Left hindlimb (tissue), 1 donor: ENCODE data around the gene N4BP2.
"Not testable (repeated sequence)": the region's sequence is repeated elsewhere in the genome, so short reads cannot be mapped to it uniquely, and the experiment has no call there.

ENCODE experiments used
- DNase-seq: peaks from one replicate; pipeline ENCODE4 v3.0.0-alpha.2; 2018

The N4BP2 gene

GRCh38 chr4:40056716-40057585 is at the start of gene N4BP2:
Gene N4BP2, plus strand, starts transcription at chr4:40056850. Its CDS starts 40,491 bp downstream, at chr4:40097341.
- peak; percentile 90 for DNase-seq

DNA sequence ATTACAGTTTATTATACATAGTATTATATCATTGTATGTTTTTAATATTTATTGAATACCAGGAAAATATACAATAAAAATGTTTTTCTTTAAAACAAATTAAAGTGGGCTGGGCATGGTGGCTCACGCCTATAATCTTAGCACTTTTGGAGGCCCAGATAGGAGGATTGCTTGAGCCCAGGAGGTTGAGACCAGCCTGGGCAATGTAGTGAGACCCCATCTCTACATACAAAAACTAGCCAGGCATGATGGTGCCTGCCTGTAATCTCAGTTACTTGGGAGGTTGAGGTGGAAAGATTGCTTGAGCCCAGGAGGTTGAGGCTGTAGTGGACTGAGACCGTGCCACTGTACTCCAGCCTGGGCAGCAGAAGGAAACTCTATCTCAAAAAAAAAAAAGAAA is 40.6 kb upstream of the N4BP2 start:
- DNase-seq, result no peak

- DNase-seq, result no peak
Observed at GRCh38 chr4:40020221-40020620, 36.4 kb upstream of the N4BP2 start.

DNA sequence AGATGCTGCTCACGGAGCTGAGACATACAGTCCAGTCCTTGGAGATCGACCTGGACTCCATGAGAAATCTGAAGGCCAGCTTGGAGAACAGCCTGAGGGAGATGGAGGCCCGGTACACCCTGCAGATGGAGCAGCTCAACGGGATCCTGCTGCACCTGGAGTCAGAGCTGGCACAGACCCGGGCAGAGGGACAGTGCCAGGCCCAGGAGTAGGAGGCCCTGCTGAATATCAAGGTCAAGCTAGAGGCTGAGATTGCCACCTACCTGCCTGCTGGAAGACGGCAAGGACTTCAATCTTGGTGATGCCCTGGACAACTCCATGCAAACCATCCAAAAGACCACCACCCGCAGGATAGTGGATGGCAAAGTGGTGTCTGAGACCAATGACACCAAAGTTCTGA is 35.5 kb upstream of the N4BP2 start:
- DNase-seq, result not testable (repeated sequence)

GRCh38 chr4:40024049-40024448 is 32.6 kb upstream of the N4BP2 start:
- DNase-seq, result not testable (repeated sequence)

DNA sequence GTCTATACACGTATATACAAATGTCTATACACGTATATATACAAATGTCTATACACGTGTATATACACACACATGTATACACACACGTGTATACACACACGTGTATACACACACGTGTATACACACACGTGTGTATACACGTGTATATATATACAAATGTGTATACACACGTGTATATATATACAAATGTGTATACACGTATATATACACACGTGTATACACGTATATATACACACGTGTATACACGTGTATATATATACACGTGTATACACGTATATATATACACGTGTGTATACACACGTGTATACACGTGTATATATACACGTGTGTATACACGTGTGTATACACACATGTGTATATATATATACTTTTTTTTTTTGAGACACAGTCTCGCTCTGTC is 23.9 kb upstream of the N4BP2 start:
- DNase-seq, result no peak

DNA sequence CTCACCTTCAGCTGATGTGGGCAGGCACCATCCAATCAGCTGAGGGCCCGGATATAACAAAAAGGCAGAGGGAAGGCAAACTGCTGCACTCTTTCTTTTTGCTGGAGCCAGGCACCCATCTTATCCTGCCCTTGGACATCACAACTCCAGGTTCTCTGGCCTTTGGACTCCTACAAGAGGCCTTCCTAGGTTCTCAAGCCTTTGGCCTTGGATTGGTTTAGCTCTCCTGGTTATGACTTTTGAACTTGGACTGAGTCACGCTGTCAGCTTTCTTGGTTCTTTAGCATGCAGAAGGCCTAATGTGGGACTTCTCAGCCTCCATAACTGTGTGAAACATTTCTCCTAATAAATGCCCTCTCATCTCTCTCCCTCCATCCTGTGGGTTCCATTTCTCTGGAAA is 23.0 kb upstream of the N4BP2 start:
- DNase-seq, result no peak

- no peak for DNase-seq
Observed at GRCh38 chr4:40038977-40039376, 17.7 kb upstream of the N4BP2 start.

DNA sequence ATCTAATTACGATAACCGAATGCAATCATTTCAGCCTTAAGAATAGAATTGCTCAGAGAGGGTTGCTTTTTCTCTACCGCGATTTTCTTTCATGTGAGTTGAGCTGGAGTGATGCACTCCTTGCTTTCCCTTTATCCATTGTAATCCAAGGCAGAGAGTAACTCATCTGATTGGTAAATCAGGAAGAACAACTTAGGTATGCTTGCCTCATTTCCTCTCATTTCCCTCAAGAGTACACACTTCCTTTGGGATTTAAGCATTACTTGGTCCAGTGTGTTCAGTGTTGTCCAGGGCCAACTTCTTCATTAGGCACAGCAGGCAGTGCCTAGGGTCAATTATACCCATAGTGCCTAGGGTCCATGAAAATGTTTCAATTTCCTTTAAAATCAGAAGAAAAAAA is 15.7 kb upstream of the N4BP2 start:
- no peak for DNase-seq

DNA sequence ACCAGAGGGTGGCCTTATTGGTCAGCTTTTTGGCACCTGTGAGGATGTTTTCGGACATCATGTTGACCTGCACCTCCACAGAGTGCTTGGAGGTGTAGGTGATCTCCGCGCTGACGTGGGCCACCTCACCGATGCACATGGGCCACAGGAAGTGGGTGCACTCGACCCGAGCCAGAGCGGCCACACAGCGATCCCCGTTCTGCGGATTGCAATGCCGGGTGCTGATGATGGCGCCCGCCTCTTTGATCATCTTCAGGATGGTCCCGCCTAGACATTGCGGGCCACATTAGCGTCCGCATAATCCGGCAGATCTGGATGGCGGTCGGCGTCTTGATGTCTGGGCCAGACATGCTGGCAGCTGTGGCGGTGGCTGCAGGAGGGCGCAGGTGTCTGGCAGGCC is 12.9 kb upstream of the N4BP2 start:
- no peak for DNase-seq

DNA sequence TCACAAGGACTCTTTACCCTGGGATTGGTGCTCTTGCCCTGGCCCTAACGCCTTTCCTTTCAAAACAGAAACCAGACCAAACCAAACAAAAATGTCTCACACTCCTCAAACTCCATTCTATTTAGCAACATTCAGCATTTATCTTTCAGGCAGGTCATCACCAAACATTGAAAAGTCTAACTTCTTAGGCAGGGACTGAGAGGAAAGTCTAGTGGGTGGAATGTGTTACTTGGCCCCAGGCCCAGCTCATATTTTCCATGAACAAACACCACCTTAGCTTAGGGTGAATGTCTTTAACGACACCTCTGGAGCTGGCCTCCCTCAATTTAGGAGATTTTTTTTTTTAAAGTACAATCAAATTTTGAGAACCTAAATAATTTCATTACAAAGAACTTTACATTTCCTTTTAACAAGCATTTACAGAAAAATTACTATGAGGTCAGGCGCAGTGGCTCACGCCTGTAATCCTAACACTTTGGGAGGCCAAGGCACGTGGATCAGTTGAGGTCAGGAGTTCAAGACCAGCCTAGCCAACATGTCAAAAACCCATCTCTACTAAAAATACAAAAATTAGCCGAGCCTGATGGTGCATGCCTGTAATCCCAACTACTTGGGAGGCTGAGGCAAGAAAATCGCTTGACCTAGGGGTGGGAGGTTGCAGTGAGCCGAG is 10.2 kb upstream of the N4BP2 start:
- no peak for DNase-seq

DNA sequence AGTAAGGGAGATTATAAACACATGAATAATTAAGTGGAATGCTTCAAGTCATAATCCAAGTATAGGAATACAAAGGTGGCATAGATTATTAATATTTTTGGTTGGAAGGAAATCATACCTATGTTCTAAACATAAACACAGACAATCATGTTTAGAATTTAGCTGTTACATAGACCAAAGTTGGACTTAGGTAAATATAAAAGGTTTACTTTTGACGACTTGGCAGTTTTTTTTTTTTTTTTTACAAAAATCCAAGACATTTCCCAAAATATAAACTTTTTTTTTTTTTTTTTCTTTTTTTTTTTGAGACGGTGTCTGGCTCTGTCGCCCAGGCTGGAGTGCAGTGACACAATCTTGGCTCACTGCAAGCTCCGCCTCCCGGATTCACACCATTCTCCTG is 3.5 kb upstream of the N4BP2 start:
- DNase-seq, result no peak

GRCh38 chr4:40055511-40055862 is 1.2 kb upstream of the N4BP2 start:
- DNase-seq, result no peak

GRCh38 chr4:40055863-40056715 is 561 bp upstream of the N4BP2 start:
- peak; percentile 90 for DNase-seq

DNA sequence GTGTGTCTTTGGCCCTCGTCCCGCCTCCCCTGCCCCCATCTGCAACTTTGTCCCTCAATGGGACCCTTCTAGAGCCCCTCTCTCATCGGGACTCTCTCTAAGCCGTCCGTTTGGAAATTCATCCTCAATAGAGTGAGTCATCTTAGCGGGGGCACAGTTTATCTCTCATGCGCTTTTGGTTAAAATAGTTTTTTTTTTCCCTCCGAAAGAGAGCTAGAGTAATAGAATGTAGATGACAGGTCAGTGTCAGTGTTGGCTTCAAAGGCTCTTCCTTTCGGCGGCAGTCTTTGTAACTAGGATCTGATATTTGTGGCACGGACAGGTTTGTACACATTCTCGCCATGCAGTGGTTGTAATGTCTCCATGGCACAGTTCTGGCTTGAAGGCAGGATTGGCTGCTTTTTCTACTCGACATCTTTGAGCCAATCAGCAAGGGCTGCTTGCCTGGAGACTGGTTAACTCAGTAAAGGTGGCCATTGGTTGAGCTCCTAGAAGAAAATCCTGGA is 989 bp downstream of the N4BP2 start:
- DNase-seq, result peak; percentile 85

DNA sequence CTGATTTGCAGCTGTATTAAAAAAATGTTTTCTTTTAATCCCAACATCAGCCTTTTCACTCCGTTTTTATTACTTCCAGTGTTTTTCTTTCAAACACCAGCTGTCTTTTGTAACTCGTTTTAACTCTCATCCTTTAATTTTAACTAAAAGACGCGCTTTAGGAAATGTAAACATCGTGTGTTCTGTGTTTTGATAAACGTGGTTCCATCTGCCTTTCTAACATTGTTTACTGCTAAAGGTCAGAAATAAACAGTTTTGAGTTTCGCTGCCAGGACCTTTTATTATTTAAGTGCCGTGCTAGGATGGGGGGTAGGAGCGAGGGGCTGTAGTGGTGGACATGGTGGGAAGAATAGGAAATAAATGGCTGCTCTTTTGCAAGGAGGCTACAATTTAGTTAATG is 1.5 kb downstream of the N4BP2 start:
- no peak for DNase-seq

GRCh38 chr4:40058854-40059253 is 2.2 kb downstream of the N4BP2 start:
- DNase-seq, result no peak

GRCh38 chr4:40059362-40059761 is 2.7 kb downstream of the N4BP2 start:
- no peak for DNase-seq

GRCh38 chr4:40065010-40065409 is 8.4 kb downstream of the N4BP2 start:
- no peak for DNase-seq

DNA sequence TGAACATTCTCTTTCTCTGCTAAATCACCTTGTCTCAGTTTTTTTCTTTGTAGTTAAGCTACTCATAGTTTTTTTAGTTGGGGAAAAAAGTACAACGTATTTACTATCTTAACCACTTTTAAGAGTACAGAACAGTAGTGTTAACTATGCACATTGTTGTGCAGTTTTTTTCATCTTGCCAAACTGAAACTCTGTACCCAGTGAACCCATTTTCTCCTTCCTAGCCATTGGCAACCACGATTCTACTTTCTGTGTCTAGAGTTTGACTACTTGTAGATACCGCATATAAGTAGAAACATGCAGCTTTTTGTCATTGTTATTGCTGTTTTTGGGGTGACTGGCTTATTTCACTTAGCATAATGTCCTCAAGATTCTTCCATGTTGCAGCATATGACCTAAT is 10.0 kb downstream of the N4BP2 start:
- DNase-seq, result no peak

- no peak for DNase-seq
Observed at GRCh38 chr4:40070387-40070786, 13.7 kb downstream of the N4BP2 start.

DNA sequence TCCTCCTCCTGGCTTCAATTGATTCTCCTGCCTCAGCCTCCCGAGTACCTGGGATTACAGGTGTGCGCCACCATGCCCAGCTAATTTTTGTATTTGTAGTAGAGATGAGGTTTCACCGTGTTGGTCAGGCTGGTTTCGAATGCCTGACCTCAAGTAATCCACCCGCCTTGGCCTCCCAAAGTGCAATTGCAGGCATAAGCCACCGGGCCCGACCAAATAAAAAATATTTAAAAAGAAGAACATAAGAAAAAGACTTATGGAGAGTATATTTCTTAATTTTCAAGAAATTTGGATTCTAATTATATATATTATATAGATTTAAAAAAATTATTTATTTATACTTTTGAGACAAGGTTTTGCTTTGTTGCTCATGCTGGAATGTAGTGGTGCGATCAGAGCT is 29.8 kb downstream of the N4BP2 start:
- no peak for DNase-seq

DNA sequence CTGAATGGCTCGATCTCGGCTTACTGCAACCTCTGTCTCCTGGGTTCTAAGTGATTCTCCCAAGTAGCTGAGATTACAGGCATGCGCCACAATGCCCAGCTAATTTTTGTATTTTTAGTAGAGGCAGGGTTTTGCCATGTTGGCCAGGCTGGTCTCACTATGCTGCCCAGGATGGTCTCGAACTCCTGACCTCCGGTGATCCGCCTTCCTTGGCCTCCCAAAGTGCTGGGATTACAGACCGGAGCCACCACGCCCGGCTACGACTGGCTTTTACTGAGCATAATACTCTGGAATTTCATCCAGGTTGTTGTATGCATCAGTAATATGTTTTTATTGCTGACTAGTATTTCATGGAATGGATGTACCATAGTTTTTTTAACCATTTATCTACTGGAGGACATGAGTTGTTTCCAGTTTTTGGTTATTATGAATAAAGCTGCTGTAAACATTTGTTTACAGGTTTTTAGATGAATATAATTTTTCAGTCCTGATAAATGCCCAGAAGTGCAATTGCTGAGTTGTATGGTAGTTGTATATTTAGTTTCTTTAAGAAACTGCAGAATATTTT is 31.2 kb downstream of the N4BP2 start:
- no peak for DNase-seq
